HG02981 (cell line): ENCODE data around the gene RIPOR3.

ENCODE experiments used
- ATAC-seq: cut with Tn5 transposase; IDR thresholded peaks from one replicate; pipeline ENCODE4 v1.9.1; 2021; ENCODE audit warnings: mild to moderate bottlenecking, moderate library complexity; ENCODE audit not compliant: unreplicated experiment

The RIPOR3 gene

GRCh38 chr20:50690650-50691572, at the start of gene RIPOR3:
RIPOR3 (minus strand) TSS chr20:50691542; CDS start chr20:50691128, 414 bp downstream.
- ATAC-seq = no peak

DNA sequence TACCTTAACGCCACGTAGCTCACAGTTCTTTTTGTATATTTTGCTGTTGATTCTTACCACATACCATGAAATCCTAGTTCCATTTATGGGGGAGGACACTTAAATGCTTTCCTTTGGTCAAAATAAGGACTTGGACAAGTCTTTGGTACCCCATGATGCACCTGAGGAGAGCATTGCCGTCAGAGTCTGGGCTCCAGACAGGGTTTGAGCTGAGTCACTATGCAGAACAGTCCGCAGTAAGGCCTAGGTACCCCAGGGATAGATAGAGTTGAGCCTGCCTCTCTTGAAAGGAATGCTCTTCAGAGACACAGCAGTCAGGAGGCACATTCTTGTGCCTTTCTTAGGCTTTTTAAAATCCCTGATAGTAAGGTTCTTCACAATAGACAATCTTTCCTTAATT, 46.0 kb upstream of the RIPOR3 start:
- ATAC-seq = no peak

DNA sequence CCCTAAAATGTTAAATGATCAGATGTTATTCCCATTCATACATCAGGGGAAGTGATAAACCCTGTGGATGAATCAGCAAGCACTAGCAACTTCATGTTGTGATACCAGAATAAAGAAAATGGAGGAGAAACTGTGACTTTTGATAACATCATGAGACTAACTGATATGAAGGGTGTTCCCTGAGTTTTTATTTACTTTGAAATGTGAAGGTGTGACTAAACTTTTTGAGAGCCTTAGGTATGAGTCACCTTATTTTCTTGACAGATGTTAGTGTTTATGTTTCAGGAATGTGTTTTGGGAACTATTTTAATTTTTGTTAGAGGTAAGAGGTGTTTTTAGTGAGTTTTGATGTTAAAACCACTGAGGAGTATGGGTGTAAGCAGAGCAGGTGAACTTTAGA, 44.5 kb upstream of the RIPOR3 start:
- no peak for ATAC-seq

GRCh38 chr20:50734730-50735679, 43.7 kb upstream of the RIPOR3 start:
- ATAC-seq = no peak

GRCh38 chr20:50733644-50734349, 42.5 kb upstream of the RIPOR3 start:
- no peak for ATAC-seq

GRCh38 chr20:50731930-50732690, 40.8 kb upstream of the RIPOR3 start:
- no peak for ATAC-seq

DNA sequence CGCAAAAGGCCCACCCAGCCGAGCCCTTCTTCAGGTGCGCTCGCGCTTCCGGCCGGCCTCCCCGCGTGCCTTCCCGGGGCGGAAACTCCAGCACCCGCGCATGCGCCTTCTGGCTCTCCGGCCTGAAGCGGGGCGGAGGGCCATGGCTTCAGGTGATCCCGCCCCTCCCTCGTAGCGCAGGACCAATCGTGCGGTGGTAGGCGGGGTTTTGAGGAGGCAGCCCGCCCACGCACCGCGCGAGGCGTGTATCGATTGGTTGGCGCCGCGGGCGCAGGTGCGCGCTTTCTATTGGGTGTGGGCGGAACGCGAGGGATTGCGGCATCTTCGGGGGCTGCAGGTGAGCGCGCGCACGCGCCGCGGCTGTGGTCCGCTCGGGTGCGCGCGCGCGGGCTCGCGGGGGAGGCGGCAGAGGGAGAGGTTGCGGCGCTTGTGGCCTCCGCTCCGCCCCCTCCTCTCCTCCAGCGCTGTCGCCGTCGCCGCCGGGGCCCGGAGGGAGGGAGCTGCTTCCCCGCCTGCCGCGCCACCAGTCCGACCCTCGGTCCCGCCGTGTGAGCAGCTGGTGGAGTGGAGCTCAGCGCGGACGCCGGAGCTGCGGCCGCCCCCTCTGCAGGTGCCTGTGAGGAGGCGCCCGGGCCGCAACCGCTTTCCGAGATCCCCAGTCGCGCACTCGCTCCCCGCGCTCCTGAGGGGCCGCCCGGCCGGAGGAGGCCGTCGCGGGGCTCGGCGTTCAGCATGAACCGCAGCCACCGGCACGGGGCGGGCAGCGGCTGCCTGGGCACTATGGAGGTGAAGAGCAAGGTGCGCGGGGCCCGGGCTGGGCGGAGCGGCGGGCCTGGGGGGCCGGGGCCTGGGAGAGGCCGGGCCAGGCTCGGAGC, 40.0 kb upstream of the RIPOR3 start, which contains the start of gene PARD6B:
PARD6B (plus strand) TSS at position 526 of the 875 bp plus-strand sequence; CDS start at position 733, 207 bp downstream.
- peak; percentile 89 for ATAC-seq

DNA sequence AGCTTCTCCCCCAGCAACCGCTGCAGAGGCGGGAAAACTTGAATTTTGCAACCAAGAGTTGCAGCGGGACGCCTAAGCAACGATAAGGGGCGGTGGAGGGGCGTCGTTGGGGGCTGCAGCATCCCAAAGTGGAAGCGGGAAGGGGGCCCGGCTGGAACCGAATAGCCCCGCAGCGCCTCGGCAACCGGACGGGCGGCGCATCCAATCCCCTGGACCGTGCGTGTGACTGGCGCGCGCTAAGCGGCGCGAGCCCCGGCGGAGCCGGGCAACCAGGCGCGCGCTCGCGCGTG, 39.4 kb upstream of the RIPOR3 start:
- no peak for ATAC-seq

DNA sequence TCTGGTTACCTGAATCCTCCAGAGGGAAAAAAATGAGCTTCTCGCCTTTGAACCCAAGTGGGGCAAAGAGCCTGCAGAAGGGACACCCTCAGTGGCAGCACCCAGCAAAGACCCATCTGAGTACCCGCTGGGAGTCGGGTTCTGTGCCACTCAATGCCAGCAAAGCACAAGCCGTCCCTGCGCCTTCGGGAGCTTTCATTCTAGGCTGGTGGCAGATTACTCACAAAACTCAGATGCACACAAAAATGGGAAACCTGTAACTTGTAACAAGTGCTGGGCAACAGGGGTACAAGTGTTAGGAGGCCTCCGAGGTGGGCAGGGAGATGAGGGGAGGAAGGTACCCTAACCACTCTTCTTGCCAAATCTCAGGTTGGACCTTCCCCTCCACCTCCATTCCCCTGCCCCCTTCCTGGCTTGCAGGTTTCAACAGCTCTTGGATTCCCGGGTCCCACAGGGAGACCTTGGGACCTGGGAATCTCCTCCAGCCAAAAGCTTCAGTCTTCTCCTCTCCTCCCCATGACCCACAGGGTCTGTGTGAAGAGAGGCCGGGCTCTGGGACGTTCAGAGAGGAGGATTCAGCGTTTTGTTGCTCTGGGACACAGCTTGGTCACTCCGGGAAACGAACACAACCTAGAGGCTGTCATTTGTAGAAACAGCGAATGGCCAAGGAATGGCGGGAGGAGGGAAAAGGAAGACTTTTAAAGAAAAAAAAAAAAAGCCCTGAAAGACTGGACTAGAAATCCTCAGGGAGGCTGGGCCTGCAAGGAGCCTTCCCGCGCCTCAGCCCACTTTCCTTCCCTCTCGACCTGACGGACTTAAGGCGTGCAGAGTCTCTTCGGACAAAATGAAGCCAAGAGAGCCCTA, 38.8 kb upstream of the RIPOR3 start:
- ATAC-seq = no peak

DNA sequence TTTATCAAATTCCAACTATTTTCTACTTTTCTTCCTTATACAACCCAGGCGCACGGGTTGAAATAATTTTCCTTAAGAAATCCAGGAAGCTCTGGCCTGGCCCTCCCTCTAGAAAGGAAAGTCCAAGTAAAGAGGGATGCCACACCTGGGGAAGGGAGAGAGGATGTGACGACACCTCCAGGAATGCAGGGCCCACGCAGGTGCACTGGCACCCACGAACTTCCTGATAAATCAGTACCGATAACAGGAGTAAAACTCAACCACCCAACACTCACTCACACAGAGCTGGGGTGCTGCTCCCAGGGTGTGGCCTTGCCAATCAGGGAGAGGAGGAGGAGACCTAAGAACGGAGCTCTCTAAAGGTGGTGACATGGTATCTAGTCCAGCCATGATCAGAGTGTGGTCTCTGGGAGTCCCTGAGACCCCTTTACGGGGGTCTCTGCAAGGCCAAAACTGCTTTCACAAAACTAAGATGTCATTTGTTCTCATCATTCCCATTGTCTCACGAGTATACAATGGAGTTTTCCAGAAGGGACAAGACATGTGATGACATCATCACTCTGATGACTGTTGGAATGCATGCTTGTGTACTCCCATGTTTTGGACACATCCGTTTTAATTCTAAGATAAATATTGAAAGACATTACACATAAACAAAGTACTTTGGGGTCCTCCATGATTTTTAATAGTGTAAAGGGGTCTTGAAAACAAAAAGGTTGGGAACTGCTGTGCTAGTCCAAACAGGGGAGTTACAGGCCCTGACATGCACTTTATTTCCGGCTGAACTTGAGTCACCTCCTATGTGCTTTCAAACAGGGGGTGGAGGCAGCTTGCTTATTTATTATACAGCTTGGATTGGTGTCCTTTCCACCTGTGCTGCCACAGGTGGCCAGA, 37.9 kb upstream of the RIPOR3 start:
- ATAC-seq = no peak

DNA sequence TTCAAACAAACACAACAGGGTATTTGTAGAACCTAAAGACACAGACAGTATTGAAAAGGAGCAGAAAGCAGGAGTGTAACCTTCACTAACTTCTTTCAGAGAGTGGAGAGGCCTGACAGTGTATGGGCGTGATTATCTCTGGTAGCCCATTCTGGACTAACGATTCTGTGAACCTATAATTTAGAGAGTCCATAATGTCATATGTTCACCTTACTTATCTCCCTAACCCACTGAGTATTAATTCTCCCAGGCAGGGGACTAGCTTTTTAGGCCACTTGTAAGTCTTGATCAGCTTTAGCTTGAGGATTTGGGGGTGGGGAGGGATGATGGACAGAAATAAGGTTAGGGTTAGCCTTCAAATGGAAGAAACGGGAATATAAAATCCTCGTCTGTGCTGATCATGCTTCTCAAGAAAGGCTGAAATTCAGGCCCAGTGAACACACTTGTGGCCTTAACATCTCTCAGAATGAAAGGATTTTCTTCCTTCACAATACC, 37.2 kb upstream of the RIPOR3 start:
- ATAC-seq = no peak

GRCh38 chr20:50727792-50728485, 36.6 kb upstream of the RIPOR3 start:
- ATAC-seq = no peak

- ATAC-seq = no peak
Observed at GRCh38 chr20:50726955-50727791, 35.8 kb upstream of the RIPOR3 start.

DNA sequence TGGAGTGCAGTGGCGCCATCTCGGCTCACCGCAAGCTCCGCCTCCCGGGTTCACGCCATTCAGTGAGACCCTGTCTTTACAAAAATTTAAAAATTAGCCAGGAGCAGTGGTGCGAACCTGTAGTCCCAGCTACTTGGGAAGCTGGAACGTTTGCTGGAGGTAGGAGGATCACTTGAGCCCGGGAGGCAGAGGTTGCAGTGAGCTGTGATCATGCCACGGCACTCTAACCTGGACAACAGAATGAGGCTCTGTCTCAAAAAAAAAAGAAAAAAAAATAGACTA, 34.3 kb upstream of the RIPOR3 start:
- no peak for ATAC-seq

DNA sequence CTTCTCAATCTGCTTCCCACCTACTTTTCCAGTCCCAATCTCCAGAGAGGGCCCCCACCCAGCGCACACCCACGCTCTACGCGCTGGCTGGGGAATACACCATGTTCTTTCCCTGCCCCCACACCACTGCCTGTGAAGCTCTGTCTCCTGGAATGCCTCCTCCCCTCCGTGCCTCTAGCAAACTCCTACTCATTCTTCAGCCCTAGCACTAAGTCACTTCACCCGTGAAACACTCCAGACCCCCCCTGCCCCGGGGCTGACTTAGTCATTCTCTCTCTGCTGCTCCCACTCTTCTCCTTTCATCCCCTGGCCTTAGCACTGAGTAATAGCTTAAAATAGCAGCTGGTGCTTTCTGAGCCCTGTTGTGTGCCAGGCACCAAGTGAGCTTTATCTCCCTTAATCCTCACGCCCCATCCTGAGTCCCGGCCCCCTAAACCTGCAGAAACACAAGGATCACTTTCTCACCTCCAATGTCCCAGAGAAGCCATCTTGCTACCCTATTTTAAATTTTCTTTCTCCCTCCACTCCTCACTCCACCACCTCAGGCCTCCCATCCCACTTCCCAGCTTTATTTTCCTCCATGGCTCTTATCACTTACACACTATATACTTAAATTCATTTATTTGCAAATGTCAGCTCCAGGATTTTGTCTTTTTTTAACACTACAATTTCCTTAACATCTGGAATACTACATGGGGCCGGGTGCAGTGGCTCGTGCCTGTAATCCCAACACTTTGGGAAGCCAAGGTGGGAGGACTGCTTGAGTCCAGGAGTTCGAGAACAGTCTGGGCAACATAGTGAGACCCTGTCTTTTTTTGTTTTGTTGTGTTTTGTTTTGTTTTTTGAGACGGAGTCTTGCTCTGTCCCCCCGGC, 33.7 kb upstream of the RIPOR3 start:
- no peak for ATAC-seq
